K562 (cell line): Measurements from ENCODE around the gene TOMM22. TPM values are rescaled to one million over a fixed set of nuclear protein-coding genes. Genes with fewer than 3 reads are reported as not detected.

Source experiments
- GTF3C2 ChIP-seq: IDR thresholded peaks from 3 replicates; pipeline ENCODE4 v1.6.1; 2011; ENCODE audit warnings: borderline replicate concordance, mild to moderate bottlenecking, moderate library complexity; ENCODE audit not compliant: insufficient read length; ENCODE audit errors: extremely low read depth
- POLR2AphosphoS5 ChIP-seq: IDR thresholded peaks from 2 replicates; pipeline ENCODE4 v1.6.1; 2011; ENCODE audit warnings: mild to moderate bottlenecking, low read depth, low read length, moderate library complexity; ENCODE audit not compliant: control insufficient read depth, insufficient read depth
- THAP7 ChIP-seq: fragments of 250-450 bp; sonication (Bioruptor Pico); IDR thresholded peaks from 2 replicates; pipeline ENCODE4 v1.5.0; 2021
- polyA plus RNA-seq, 8 experiments: library from polyadenylated mRNA; depleted of rRNA in 4 of 8; stranded (reverse) in 5 of 8; unstranded in 3 of 8; fragments of >200 nt; fragmentation: Nextera tagmentation in 2 of 8; fragmentation: Illumina TruSeq in 1 of 8; extraction: Ambion mirVana in 2 of 8; extraction: Trizol in 1 of 8; gene quantifications; 2 replicates each; pipeline versions ENCODE4 v1.2.1 to v1.2.3, GENCODE V29; 2011 to 2014; ENCODE audit warnings: inconsistent platforms in 1 of 8, missing spikeins in 1 of 8
- total RNA-seq, 7 experiments: library from RNA; depleted of rRNA in 6 of 7; stranded (reverse); fragments of >200 nt in 6 of 7; fragmentation: Illumina TruSeq in 2 of 7; extraction: Trizol in 2 of 7; gene quantifications; 2 replicates each; pipeline versions ENCODE4 v1.2.1 to v1.2.3, GENCODE V29; 2011 to 2021; ENCODE audit warnings: low replicate concordance in 1 of 7
- TF ChIP-seq, protein P1 (sequence below): fragments of 450-650 bp; IDR thresholded peaks from 2 replicates; pipeline ENCODE4 v1.6.1; 2016; ENCODE audit warnings: low read depth

The TOMM22 gene
- total and polyA plus RNA-seq, 9 of the 15 experiments (the other 6 are each of a cell fraction or from before 2014, with no cell fraction given): 25.8 to 108 (median 73.8) TPM

DNA sequence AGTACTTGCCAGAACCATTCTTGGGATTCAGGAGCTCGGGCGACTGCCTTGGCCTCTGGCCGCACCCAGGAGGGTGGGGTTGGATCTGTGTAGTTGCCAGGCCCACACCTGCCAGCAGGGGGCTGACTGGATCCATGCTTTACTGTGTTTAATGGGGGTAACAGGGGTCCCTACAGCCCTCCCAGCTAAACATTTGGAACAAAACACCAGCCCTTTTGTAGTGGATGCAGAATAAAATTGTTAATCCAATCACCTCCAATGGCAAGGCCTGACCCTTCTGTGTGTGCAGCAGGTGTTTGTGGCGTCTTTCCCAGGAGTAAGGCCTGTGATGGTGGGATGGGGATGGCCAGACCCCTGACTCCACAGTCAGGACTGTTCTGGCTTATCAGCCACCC, 51.6 kb downstream of the TOMM22 start (continued):
- TF ChIP-seq GTF3C2 (no peak), THAP7 (CRISPR knock-in tag) (no peak), POLR2AphosphoS5 (peak; percentile 19; the same call in 1 of the 2 replicates)
- TF ChIP-seq, protein P1, sequence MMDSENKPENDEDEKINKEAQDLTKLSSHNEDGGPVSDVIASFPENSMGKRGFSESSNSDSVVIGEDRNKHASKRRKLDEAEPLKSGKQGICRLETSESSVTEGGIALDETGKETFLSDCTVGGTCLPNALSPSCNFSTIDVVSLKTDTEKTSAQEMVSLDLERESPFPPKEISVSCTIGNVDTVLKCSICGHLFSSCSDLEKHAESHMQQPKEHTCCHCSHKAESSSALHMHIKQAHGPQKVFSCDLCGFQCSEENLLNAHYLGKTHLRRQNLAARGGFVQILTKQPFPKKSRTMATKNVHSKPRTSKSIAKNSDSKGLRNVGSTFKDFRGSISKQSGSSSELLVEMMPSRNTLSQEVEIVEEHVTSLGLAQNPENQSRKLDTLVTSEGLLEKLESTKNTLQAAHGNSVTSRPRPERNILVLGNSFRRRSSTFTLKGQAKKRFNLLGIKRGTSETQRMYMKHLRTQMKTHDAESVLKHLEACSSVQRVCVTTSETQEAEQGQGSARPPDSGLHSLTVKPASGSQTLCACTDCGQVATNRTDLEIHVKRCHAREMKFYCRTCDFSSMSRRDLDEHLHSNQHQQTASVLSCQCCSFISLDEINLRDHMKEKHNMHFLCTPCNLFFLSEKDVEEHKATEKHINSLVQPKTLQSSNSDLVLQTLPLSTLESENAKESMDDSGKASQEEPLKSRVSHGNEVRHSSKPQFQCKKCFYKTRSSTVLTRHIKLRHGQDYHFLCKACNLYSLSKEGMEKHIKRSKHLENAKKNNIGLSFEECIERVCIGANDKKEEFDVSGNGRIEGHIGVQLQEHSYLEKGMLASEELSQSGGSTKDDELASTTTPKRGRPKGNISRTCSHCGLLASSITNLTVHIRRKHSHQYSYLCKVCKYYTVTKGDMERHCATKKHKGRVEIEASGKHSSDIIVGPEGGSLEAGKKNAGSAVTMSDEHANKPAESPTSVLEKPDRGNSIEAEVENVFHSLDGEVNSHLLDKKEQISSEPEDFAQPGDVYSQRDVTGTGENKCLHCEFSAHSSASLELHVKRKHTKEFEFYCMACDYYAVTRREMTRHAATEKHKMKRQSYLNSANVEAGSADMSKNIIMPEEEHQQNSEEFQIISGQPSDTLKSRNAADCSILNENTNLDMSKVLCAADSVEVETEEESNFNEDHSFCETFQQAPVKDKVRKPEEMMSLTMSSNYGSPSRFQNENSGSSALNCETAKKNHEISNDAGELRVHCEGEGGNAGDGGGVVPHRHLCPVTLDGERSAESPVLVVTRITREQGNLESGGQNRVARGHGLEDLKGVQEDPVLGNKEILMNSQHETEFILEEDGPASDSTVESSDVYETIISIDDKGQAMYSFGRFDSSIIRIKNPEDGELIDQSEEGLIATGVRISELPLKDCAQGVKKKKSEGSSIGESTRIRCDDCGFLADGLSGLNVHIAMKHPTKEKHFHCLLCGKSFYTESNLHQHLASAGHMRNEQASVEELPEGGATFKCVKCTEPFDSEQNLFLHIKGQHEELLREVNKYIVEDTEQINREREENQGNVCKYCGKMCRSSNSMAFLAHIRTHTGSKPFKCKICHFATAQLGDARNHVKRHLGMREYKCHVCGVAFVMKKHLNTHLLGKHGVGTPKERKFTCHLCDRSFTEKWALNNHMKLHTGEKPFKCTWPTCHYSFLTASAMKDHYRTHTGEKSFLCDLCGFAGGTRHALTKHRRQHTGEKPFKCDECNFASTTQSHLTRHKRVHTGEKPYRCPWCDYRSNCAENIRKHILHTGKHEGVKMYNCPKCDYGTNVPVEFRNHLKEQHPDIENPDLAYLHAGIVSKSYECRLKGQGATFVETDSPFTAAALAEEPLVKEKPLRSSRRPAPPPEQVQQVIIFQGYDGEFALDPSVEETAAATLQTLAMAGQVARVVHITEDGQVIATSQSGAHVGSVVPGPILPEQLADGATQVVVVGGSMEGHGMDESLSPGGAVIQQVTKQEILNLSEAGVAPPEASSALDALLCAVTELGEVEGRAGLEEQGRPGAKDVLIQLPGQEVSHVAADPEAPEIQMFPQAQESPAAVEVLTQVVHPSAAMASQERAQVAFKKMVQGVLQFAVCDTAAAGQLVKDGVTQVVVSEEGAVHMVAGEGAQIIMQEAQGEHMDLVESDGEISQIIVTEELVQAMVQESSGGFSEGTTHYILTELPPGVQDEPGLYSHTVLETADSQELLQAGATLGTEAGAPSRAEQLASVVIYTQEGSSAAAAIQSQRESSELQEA: no peak
- TF ChIP-seq, all 486 proteins: peak for 9
